HG02938 (cell line): ENCODE data around the gene PXMP4.

Experiments used
- ATAC-seq: cut with Tn5 transposase; IDR thresholded peaks from one replicate; pipeline ENCODE4 v1.9.1; 2021; ENCODE audit warnings: mild to moderate bottlenecking, moderate library complexity; ENCODE audit not compliant: unreplicated experiment

The PXMP4 gene

DNA sequence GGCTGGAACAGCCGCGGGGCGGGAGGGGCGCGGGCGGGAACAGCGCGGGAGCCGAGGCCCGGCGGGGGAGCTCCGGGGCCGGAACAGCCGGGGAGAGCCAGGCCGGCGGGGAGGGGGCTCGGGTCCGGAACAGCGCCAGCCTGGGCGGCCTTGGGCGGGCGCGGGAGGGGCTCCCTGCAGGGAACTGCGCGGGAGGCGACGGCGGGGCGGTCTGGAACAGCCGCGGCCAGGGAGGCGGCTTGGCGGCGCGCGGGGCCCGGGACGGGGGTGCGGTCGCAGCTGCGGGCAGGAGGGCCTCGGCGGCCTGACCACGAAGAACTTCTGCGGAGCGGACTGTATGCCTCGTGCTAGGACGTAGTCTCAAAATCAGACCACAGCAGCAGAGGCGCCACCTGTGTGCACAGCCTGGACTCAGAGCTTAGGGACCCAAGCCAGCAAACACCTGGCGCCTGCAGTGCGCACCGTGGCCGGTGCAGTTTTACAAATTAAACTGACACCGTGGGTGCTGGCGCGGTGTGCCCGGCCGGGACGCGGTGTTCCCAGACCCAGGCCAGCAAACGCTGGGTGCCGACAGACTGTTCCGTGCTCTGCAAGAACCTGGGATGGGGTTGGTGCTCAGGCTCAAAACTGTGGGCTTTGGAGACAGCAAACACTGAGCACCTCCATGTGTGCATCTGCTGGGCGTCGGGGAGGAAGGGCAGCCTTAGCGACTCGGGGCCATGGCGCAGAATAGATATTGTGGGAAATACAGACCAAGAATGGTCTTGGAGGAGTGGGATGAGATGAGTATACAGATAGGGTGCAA is 12.3 kb upstream of the PXMP4 start:
- peak; percentile 62 for ATAC-seq

DNA sequence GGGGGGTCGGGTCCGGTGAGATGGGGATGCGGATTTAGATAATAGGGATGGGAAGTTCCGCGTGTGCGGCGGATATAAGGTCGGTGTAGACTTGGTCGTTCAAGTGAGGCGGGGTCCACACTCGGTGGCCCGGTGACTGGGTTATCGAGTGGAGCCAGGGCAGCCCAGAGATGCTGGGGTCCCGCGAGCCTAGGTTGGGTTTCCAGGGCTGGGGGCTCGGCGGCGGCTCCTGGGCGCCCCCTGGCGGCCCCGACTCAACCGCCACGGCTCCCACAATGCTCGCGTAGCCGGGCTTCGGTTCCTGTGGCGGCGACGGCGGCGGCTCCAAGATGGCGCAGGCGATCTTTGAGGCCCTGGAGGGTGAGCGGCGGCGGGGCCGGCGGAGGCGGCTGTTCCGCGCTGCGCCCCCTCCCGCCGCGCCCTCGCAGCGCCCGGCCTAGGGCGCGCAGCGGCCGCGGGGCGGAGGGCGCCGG is 11.6 kb upstream of the PXMP4 start, which contains the start of gene ZNF341:
ZNF341 (plus strand) TSS at position 304 of the 473 bp plus-strand sequence; CDS start at position 330, 26 bp downstream.
- peak; percentile 61 for ATAC-seq

DNA sequence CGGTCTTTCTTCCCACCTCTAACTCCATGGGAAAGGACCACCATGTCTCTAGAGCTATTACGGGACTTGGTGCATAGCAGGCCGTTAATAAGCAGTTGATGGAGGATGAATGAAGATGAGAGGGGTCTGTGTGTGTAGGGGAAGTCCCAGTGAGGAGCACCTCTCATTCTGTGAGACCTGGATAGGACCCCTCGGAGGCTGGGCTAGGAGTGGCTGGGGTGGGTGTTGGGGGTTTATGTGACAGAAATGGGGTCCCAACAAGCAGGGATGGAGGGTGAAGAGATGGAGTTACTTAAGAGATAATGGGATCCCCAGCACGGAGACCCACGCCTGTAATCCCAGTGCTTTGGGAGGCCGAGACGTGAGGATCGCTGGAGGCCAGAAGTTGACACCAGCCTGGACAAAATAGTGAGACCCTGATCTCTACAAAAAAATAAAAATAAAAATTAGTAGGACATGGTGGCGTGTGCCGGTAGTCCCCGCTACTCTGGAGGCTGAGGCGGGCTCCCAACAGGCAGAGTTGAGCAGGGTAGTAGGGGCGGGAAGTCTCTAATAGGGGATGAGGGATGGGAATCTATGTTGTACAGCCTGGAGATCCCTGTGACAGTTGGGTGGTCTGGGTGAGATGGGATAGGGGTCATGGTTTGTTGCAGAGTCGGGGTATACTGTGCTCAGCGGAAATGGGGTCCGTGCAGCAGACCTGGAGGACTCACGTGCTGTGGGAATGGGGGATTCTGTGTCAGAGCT is 11.0 kb upstream of the PXMP4 start:
- no peak for ATAC-seq

DNA sequence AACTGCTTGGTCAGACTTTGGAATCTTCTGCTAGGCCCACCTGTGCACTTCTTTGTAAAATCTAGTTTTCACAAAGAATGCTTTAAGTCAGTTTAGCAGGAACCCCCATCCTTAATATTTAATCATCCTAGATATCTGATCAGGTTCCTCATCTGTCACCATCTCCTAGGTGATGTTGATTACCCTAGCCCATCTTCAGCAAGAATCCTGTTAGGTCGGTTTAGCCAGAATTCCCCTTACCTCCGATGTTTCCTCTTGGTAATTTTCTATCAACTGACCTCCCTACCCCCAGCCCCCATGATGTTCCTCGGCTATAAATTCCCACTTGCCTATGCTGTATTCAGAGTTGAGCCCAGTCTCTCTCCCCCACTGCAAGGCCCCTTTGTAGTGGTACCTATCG is 9.0 kb upstream of the PXMP4 start:
- ATAC-seq, result no peak

DNA sequence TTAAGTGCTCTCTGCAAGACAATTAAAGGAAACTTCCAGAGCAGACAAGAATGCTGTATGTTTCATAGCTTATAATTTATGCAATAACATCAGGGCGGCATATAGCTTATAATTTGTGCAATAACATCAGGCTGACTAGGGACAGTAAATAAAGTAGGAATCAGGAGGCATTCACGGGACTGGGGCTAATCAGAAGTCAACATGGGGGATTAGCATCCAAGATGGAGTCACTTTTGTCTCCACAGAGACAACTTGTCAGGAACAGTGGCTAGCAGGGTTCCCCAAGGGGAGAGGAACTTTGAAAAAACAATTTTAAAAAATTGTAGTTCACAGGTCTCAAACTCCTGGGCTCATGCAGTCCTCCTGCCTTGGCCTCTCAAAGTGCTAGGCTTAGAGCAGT is 8.4 kb upstream of the PXMP4 start:
- ATAC-seq, result no peak

DNA sequence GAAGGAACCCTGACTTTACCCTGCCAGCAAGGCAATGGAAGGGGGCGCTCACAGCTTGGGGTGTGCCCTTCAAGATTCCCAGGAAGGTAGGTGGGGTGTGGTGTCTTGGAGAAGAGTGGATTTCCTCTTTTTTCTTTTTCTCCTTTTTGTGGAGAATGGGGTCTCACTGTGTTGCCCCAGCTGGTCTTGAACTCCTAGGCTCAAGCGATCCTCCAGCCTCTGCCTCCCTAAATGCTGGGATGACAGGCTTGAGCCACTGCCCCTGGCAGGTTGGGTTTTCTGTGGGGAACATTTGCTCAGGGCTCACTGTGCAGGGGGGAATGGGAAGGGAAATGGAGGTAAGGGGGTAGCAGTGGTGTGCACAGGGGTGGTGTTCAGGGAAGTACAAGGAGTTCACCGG is 7.7 kb upstream of the PXMP4 start:
- no peak for ATAC-seq

DNA sequence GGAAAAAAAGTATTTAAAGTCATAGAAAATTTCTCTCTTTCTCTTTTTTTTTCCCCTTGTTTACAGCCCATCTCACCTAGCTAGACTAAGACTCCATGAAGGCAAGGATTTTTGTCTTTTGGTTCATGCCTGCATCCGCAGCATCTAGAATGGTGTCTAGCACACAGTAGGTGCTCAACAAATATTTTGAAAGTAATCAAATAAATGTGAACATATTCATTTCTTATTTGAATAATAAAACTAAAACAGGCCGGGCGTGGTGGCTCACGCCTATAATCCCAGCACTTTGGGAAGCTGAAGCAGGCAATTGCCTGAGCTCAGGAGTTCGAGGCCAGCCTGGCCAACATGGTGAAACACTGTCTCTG is 7.0 kb upstream of the PXMP4 start:
- no peak for ATAC-seq

DNA sequence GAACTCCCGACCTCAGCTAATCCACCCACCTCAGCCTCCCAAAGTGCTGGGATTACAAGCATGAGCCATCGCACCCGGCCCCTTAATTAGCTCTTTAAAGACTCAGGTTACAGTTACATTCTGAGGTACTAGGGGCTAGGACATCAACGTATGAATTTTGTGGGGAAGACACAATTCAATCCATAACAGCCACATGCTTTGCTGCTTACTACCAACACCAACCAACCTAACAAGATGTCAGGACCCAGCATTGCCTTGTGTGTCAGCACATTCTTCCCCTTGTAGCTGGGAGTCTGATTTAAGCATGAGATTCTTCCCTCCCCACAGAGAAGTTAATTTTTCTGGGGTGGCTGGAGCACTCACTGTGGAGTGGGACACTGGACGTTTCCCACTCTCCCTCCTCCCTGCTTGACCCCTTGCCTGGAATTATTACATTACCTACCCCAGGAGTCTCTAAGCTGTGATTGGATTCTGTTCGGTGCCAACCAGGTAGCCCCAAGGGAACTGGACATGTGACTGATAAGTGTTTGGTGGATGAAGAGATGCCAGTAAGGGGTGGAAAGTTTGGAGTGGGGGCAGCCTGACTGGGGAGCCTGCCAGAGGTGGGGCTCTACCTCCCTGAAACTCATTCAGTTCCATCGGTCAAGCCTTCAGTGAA is 5.6 kb upstream of the PXMP4 start:
- no peak for ATAC-seq

DNA sequence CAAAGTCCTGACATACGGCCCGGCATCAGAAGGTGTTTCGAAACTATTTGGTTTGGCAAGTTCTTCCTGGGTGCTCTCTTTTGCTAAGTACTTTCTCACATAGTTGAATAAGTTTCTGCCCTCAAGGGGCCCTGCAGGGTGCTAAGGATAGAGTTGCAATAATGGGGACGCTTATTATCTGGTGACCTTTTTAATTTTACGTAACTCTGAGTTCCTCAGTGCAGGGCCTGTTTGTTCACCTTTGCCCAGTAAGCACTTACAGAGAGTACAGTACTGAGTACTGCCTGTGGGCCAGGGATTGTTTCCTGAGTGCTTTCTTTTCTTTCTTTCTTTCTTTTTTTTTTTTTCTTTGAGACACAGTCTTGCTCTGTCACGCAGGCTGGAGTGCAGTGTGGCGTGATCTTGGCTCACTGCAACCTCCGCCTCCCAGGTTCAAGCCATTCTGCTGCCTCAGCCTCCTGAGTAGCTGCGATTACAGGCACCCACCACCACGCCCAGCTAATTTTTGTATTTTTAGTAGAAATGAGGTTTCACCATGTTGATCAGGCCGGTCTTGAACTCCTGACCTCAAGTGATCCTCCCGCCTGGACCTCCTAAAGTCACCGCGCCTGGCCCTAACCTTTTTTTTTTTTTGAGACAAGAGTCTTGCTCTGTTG is 4.5 kb upstream of the PXMP4 start:
- ATAC-seq, result no peak

DNA sequence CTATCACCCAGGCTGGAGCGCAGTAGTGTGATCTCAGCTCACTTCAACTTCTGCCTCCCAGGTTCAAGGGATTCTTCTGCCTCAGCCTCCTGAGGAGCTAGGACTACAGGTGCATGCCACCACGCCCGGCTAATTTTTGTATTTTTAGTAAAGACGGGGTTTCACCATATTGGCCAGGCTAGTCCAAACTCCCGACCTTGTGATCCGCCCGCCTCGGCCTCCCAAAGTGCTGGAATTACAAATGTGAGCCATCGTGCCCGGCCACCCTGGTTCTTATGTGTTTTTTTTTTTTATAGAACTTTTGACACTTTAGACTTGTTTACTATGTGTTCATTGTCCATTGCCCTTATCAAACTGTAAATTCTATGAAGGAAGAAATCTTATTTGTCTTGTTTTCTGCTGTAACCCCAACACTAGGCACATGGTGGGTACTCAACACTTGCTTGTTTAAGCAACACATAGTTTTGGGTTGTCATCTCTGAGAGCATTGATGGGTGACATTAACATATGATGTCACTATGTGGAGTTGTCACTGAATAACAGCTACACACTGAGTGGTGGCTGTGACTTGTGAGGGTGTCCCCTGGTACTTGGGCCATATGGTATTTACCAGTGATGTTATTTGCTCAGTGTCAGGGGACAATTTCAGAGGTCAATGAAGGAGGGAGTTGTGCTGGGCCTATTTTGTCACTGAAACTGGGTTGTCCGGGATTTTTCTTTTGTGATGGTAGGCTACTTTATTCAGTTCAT is 1.5 kb upstream of the PXMP4 start:
- ATAC-seq, result no peak

DNA sequence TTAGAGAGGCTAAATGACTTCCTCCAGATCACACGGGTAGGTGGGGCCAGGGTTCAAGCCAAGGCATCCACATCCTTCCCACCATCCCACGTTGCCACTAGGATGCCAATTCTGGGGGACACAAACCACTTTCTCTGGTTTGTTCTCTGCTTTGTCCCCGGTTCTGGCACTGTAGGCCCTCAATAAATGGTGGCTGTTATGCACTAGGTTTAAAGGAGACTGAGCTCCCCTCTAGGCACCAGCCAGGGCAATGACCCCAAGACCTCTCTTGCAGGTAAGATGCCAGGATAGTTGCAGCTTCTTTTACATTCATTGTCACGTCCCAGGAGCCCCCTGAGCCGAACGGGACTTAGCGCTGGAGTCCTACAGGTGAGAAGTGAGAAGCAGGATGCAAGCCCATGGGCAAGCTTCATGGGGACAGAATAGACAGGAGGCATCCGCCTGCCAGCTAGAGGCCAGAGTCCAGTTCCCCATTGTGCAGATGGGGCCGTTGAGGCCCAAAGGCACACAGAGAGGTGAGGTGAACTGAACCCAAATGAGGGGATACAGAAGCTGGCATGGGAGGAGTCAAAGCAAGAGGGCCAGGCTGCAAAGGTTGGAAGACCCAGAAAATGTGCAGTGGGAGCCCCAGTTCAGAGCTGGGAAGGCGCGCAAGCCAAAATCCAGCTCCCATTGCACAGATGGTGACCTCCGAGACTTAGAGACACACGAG is 677 bp downstream of the PXMP4 start:
- no peak for ATAC-seq

DNA sequence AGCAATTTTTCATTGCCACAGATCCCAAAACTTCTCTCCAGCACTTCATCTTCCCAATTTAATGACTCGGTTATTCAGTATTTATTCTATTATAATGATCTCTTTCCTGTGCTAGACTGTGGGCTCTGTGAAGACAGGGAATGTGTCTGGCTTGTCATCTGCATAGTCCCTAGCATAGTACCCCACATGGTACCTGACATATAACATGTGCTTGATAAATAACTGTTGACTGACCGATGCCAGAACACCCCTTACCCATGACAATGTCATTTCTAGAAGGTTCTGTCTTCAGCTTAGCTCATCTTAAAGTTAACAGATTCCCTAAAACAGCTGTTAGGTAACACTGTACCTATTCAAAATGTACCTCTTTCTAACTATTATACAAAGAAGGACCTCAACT is 3.6 kb downstream of the PXMP4 start:
- no peak for ATAC-seq

DNA sequence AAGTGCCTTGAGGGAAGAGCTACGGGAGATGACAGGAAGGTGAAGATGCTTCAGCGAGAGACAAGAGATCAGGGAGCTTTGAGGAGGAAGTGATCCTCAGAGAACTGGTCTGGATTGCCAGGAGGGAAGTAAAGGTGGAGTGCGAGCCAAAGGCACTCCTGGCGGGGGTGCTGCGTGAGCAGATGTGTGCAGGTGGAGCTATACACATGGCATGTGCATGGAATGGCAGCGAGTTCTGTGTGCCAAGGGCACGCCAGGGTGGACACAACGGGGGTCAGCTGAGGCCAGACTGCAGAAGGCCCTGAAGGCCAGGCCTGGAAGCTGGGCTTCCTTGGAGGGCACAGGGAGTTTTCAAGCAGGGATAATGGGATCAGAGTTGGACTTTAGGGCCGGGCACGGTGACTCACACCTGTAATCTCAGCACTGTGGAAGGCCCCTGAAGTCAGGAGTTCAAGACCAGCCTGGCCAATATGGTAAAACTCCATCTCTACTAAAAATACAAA is 6.2 kb downstream of the PXMP4 start:
- no peak for ATAC-seq

DNA sequence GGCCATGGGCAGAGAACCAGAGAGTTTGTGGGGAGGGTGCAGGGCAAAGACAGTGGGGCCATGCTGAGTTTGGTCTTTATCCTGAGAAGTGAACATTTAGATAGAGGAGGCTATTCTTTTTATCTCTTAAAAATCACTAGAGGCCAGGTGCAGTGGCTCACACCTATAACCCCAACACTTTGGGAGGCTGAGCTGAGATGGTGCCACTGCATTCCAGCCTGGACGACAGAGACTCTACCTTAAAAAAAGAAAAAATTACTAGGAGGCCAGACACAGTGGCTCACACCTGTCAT is 8.7 kb downstream of the PXMP4 start:
- no peak for ATAC-seq

DNA sequence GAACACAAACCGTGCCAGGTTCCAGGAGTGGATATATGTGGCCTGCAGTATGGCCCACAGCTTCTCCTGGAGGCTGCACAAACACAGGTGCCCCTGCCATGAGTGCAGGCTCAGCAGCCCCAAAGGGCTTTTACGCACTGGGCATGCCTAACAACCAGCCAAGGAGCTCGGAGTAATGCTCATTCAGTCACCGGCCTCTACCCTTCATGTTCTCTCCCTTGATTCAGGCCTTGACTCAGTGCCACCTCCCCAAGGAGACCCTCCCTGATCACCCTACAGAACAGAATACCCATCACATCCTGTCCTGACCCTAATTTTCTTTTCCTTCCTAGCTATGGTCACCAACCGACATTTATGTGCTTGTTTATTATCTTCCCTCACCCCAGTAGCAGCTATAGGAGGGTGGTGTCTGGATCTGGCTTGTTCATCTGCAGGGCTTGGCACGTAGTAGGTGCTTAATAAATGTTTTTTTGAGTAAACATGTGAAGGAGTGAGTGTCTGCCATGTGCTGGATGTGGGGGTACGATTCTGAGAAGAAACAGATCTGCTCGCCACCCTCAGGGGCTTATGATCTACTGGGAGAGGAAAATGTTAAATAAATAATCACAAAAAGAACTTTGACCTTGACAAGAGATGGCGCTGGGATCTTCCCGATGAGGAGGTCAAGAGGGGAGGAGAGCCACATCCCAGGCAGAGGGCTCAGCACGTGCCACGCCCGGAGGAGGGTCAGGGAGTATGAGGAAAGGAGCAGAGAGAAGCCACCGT is 9.2 kb downstream of the PXMP4 start:
- ATAC-seq, result no peak

DNA sequence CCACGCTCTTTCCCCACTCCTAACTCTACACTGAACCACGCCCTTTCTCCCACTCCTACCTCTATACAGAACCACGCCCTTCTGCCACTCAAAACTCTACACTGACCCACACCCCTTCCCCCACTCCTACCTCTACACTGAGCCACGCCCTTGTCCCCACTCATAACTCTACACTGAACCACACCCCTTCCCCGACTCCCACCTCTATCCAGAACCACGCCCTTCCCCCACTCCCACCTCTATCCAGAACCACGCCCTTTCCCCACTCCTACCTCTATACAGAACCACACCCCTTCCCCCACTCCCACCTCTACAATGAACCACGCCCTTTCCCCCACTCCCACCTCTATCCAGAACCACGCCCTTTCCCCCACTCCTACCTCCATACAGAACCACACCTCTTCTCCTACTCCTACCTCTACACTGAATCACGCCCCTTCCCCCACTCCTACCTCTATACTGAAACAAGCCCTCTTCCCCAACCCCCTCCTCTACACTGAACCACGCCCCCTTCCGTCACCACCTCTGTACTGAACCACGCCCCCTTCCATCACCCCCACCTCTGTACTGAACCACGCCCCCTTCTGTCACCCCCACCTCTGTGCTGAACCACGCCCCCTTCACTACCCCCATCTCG is 10.1 kb downstream of the PXMP4 start:
- no peak for ATAC-seq

DNA sequence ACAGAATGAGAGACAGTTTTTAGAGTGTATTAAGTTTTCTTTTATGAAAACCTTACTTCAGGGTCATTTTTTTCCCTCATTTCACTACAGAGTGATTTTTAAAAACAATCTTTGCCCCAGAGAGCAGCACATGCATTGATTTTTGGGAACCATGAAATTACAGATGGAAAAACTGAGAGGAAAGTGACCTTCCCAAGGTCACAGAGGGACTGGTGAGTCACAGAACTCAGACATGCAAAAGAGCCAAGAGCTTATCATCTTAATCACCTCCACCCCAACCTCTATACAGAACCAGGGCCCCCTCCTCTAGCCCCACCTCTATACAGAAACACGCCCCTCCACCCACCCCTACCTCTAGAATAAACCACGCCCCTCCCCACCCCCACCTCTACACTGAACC is 10.7 kb downstream of the PXMP4 start:
- no peak for ATAC-seq

DNA sequence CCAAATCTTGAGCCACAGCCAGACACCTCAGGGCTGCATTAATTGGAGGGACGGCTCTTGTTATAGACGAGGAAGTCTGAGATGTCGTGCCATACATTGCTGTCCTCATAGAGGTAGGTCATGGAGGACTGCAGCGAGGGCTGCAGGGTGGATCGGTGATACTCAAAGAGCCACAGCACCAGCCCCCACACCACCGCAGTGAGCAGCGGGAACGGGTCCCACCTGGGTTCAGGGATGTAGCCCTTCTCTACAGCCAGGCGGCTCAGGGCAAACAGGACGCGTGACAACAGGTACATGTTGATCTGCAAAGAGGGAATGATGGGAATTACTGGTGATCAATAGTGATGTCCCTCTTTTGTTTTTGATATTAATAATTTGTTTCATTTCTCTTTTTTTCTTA is 12.4 kb downstream of the PXMP4 start:
- ATAC-seq, result no peak
